ENCODE results near the gene SNAP47. TPM values are rescaled to one million over a fixed set of nuclear protein-coding genes. Genes with fewer than 3 reads are reported as not detected.

Gene SNAP47
- total and polyA plus RNA-seq, 2 donors (not counting 3 experiments of a cell fraction or from before 2014, with no cell fraction given): 24.0 to 32.7 TPM

- FAIRE-seq (no peak), DNase-seq (ENCODE audit: low read depth, low spot score) (no peak)
- intact Hi-C loops (cut with micrococcal nuclease) (no loop called here), dilution Hi-C loops (cut with MboI; ENCODE audit: extremely low pct_ligation_motif_present, low sequenced_read_pairs) (no loop called here)
- Histone ChIP-seq H3K4me2 (ENCODE audit: insufficient read depth, low read length) (no peak overlapping the region), H2AFZ (ENCODE audit: low read depth, low read length) (no peak overlapping the region), H3K9ac (replicated peaks; ENCODE audit: extremely low read depth, insufficient read depth, low read length) (no peak overlapping the region), H3K4me1 (ENCODE audit: control insufficient read depth, extremely low read depth, insufficient read depth, low read length) (peaks cover 10% of the 10 kb centered on the region), H4K20me1 (replicated peaks; ENCODE audit: control insufficient read depth, extremely low read depth, insufficient read depth, low read length) (no peaks in the 10 kb centered on the region), H3K27ac (ENCODE audit: insufficient read depth, low read depth, low read length) (no peak overlapping the region), H3K36me3 (ENCODE audit: control insufficient read depth in 2 of 2, extremely low read depth in 1 of 2, insufficient read depth in 2 of 2, low read length in 2 of 2) (peaks cover 0 to 6% of the 10 kb centered on the region in 2 experiments), H3K79me2 (ENCODE audit: control insufficient read depth, insufficient read depth, low read length) (no peaks in the 10 kb centered on the region), H3K9me1 (replicated peaks; ENCODE audit: control insufficient read depth, extremely low read depth, insufficient read depth, low read length) (no peaks in the 10 kb centered on the region), H3K4me3 (replicated peaks in 1 of 3; ENCODE audit: insufficient read depth in 1 of 3, low read depth in 1 of 3, low read length in 3 of 3) (no peak overlapping the region), H3K27me3 (ENCODE audit: control insufficient read depth in 2 of 2, insufficient read depth in 2 of 2, low read length in 2 of 2) (no peaks in the 10 kb centered on the region), H3K9me3 (replicated peaks; ENCODE audit: control insufficient read depth, insufficient read depth, low read length) (no peaks in the 10 kb centered on the region)
- POLR2A ChIA-PET: no interaction called here
- BruUV-seq (replicated peaks): no TSS peak
- TF ChIP-seq JUN (IDR thresholded peaks at IDR 0.05; ENCODE audit: borderline replicate concordance, insufficient read depth, insufficient read length, low read depth): no peak
- no peak for TF ChIP-seq POLR2A (IDR thresholded peaks at IDR 0.05; ENCODE audit: low read depth, low read length)
- TF ChIP-seq EZH2 (IDR thresholded peaks at IDR 0.05; ENCODE audit: borderline replicate concordance, low read depth, low read length, severe bottlenecking): no peak
- no peak for TF ChIP-seq CTCF (IDR thresholded peaks at IDR 0.05; ENCODE audit: extremely low read depth in 1 of 2, insufficient read depth in 1 of 2, low read depth in 1 of 2, low read length in 2 of 2)
- TF ChIP-seq FOS (IDR thresholded peaks at IDR 0.05; ENCODE audit: borderline replicate concordance, insufficient read depth, low read length): no peak
- TF ChIP-seq MYC (IDR thresholded peaks at IDR 0.05; ENCODE audit: low read depth, low read length): no peak
- no peak for TF ChIP-seq POLR2AphosphoS5 (IDR thresholded peaks at IDR 0.05; ENCODE audit: insufficient read depth, low read depth, low read length)
- CTCF ChIA-PET: interaction anchor here (1.9 kb wide), 1 partner anchor 11 kb away, joined by 7 read pairs; no protein-coding TSS in a partner anchor
Observed at GRCh38 chr1:227777156-227777555, 41.9 kb downstream of the SNAP47 start.

Data from endothelial cell of umbilical vein (primary cell).